DMS 273 (cell line): ENCODE data around the gene EFEMP2.
A peak's percentile ranks its signal among the peaks of the same experiment; 100 is the strongest.

ENCODE experiments used
- DNase-seq: peaks from one replicate; lab custom pipeline; 2025; ENCODE audit not compliant: unreplicated experiment; lab: John Stamatoyannopoulos, UW

Gene EFEMP2

DNA sequence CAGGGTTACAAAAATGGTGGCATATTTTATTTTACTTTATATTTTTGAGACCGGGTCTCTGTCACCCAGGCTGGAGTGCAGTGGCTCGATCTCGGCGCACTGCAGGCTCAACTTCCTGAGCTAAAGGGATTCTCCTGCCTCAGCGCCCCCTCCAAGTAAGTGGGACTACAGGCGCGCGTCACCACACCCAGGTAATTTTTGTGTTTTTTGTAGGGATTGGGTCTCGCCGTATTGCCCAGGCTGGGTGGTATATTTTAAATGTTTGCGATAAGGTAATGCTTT lies 28.2 kb upstream of the EFEMP2 start:
- DNase-seq: no peak

DNA sequence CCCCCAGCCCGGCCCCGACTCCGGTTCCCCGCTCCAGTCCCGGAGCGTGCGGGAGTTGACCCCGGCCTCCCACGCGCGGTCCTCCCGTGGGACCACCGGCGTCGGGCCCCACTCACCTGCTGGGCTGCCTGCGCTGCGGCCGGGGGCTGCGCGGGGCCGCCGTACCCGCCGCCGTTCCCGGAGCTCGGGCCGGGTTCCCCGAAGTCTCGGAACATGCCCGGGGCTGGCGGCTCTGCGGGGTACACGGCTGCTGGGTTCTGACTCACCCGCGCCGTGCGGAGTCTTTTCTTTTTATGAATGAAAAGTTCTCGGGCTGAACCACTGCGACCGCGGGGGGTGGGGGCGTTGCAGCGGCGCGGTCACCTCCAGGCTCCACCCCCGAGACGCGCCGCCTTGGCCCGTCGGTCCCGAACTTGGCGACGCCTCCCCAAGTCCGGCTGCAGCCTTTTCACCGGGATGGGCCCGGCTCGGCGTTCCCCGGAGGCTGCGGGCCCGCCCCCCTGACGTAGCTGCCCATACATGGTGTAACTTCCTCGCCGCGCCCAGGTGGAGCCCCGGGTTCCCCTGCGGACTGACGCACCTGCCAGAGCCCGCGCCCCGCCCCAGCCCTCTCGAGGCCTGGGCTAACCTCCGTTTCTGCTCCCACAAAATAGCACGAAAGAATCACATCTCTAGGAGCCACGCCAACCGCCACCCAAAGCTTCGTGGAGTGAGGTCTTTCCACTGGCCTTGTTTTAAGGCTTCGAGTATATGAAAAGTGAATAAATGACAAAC lies 27.7 kb upstream of the EFEMP2 start, which contains the start of gene FOSL1:
TSS of gene FOSL1 (minus strand) at position 264 of the 774 bp plus-strand sequence. CDS start at position 215, 49 bp downstream.
- peak; percentile 75 for DNase-seq

DNA sequence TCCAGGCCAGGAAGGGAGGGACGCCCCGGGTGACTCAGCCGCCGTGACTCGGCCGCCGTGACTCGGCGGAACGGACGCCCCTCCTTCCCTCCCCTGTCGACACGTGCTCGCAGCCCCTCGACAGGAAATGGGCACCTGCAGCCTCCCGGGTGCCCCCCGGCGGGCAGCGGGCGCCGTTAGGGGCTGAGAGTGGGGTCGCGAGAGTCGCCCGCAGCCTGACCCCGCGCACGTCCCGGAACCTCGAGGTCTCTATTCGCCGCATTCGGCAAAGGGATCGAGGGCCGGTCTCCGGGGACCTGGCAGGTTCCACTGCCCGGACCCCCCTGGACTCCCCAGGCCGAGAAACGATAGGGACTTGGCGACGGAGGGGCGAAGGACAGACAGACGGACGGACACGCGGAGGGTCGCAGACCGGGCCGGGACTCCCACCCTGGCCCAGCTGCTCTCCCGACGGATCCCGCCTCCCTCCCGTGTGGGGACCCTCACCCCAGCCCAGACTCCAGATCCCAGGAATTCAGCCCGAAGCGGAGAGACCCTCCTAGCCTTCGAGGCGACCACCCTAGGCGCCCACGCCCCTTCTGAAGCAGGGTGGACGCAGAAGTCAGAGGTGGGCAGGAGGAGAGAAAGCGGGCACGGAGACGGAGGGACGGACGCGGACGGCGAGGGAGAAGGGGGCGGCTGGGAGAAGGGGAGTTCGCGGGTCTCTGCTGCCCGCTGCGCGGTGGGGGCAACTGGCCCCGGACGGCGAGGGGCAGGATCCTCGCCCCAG lies 26.9 kb upstream of the EFEMP2 start:
- DNase-seq: peak; percentile 30

DNA sequence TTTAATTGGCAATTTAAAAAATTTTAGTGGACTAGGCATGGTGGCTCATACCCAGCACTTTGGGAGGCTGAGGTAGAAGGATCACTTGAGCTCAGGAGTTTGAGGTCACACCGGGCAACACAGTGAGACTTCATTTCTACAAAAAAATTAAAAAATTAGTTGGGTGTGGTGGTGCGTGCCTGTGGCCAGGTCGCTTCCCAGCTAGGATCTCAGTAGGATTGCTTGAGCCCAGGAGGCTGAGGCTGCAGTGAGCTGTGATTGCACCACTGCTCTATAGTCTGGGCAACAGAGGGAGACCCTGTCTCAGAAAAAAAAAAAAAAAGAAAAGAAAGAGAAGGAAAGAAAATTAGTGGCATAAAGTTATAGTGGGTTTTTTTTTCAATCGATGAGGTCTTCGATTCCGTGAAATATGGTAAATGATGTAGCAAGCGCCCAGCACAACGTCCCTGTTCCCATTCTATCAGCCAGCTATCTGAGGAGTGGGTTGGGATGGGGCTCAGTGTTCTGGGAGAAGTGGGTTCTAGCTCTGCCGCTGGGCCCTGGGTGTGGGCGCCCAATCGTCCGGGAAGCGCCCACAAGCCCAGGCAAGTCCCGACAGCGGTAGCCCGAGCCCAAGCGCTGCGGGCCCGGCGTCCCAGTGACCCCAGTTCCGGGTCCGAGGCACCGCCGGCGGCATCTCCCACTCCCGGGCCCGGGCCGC lies 26.2 kb upstream of the EFEMP2 start:
- DNase-seq: no peak

DNA sequence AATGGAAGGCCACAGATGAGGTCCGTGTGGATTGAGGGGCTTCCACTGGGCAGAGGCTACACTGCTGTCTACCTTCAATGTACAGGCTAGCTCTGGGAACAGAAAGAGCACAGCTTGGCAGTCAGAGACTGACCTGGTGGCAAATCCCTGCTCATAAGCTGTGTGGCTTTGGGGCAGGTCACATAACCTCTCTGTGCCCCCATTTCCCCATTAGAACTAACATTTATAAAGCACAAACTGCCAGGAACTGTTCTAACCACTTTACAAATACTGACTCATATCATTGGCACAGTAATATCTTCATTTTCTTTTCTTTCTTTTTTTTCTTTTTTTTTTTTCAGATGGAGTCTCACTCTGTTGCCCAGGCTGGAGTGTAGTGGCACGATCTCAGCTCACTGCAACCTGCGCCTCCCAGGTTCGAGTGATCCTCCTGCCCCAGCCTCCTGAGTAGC lies 24.4 kb upstream of the EFEMP2 start:
- no peak for DNase-seq

DNA sequence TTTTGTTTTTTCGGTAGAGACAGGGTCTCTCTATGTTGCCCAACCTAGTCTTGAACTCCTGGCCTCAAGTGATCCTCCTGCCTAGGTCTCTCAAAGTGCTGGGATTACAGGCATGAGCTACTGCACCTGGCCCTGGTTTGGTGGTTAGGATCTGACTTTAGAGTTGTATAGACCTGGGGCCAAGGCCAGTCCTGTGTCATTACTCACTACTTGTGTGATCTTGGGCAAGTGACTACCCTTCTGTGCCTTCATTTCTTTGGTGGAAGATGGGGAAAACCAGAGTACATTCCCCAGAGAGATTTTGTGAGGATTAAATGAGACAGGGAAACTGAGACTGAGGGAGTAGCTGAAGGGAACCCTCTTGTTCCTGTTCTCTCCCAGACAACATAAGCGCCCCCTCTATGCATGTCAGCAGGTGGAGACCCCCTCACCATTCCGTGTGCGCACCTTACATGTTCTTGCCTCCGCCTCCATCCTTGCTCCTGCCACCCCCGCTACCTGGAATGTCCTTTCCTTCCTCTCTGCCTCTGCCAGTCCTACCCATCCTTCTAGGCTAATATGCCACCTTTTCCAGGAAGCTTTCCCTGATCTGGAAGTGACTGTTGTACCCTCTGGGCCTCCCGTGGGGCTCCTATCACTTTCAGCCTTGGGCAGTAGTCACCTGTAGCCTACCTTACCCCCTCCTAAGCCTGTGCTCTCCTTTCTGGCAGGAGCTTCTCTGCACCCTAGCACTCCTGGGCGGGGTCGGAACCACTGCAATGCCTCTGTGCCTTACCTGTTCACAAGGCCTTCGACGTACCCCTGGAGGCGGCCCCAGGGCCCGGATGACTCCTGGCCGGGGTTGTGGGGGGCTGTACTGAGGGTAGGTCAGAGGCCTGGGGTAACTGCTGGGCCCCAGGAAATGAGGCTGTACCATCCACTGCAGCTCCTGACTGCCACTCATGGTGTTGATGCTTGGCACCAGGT lies 23.7 kb upstream of the EFEMP2 start:
- no peak for DNase-seq

DNA sequence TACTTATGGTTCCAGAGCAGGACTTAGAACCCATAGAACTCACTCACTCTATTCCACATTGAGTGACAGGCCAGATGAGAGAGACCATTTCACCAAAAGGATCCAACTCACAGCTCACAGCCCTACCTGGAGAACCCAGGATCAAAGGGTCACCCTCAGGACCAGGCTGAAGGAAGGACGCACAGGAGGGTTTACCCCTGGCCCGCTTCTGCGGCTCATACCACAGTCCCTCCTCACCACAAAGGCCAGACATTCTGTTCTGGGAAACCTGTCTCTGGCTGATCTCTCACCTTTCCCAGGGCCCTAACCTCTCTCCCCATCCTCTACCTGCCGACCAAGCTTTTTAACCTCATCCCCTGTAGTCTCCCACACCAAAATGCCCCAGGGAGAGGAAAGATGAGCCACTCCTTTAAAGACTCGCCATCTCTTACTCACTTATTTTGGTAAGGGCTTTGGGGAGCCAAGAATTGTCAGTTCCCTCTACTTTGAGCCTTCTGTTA lies 22.9 kb upstream of the EFEMP2 start:
- DNase-seq: no peak

DNA sequence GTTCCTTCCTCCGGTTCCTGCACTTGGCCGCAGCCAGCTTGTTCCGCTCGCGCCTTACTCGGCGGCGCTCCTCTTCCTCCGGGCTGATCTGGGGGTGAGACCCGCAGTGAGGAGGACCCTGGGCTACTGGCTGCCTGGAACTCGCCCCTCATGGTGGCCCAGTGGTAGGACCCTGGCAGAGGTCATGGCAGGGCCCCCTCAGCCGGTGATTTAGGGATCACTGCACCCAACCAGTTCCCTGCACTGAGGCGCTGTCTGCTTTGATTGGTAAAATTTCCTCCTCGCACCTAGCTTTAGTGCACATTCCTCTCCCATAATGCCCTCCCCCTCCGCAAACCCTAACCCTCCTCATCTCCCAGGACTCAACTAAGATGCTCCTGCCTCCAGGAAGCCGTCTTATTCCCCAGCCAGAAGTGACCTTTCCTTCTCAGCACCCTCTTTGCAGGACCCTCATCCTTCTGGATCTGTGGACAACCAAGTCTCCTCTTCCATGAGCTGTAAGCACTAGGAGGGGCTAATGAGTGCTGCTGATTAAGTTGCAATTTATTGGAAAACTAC lies 21.5 kb upstream of the EFEMP2 start:
- no peak for DNase-seq

DNA sequence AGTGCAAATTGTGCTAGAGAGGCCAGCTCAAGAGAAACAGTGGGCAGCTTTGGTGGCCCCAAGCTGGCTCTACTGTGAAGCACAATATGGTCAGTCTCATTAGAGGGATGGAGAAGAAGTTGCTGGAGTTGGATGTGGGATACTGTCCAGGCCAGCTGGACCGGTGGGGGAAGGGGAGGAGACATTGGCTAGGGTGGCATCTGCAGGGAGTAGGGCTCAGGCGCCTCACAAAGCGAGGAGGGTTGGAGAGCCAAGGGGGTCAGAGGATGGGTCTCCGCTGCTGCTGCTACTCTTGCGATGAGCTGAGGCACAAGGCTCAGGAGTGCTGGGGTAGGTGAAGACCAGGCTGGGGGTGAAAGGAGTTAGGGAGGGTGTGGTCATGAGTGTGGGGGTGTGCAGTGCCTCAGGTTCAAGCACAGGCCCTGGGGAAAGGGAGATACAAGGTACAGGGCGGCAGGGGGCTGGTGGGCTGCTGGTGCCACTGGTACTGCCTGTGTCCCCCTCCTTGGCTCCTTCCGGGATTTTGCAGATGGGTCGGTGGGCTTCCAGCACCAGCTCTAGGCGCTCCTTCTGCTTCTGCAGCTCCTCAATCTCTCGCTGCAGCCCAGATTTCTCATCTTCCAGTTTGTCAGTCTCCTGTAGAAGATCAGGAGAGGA lies 20.2 kb upstream of the EFEMP2 start:
- DNase-seq: peak; percentile 40

DNA sequence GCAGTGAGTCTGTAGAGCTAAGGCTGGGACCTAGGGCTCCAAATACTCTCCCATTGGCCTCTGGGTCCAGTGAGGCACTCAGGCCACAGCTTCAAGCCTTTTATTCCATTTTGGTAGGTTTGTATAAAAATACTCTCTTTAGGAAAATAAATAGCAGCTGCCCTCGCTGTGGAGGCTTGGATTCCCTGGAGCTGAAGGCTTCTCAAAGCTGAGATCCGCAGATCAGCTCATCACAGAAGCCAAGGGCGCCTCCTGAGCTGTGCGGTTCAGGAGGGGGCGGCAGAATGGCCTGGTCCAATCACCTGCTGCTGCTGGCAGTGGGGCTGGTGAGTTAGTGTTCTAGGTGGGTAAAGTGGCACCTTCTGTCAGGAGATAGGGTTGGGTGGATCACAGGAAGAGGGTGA lies 19.5 kb upstream of the EFEMP2 start:
- DNase-seq: peak; percentile 47

DNA sequence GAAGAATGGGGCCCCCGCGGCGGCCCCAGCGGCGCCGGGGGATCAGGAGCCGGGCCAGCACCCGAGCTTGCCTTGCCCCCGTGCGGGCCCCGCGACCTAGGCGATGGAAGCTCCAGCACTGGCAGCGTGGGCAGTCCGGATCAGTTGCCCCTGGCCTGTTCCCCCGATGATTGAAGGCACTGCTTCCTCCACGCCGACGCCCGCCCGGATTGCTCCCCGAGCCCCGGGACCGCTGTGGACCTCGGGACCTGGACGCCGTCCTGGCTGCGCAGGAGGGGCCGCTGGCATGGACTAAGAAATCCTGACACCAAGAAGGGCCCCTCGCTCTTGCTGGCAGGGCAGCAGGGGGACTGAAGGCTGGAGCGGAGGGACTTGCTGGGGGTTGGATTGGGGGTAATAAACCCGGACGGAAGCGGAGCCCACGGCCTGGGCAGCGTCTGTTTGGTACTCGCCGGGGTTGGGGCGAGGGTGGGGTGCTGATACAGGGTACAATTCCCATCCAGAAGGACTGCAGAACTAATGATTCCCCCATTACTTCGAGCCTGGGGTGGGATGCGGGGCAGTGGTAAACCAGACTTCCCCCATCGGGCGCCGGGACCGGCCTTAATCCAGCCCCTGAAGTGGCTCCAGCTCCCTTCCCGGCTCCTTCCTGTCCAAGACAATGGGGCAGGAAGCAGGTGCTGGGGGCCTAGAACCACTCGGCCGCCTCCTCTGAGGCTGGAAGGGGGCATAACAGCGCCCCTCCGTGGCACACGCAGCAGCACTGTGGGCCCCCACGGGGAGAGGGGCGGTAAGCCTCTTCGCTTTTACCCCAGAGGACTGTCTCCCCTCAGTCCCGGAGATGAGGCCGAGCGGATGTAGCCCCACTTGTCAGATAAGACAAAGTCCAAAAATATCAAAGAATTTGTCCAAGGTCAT lies 18.9 kb upstream of the EFEMP2 start:
- peak; percentile 64 for DNase-seq

DNA sequence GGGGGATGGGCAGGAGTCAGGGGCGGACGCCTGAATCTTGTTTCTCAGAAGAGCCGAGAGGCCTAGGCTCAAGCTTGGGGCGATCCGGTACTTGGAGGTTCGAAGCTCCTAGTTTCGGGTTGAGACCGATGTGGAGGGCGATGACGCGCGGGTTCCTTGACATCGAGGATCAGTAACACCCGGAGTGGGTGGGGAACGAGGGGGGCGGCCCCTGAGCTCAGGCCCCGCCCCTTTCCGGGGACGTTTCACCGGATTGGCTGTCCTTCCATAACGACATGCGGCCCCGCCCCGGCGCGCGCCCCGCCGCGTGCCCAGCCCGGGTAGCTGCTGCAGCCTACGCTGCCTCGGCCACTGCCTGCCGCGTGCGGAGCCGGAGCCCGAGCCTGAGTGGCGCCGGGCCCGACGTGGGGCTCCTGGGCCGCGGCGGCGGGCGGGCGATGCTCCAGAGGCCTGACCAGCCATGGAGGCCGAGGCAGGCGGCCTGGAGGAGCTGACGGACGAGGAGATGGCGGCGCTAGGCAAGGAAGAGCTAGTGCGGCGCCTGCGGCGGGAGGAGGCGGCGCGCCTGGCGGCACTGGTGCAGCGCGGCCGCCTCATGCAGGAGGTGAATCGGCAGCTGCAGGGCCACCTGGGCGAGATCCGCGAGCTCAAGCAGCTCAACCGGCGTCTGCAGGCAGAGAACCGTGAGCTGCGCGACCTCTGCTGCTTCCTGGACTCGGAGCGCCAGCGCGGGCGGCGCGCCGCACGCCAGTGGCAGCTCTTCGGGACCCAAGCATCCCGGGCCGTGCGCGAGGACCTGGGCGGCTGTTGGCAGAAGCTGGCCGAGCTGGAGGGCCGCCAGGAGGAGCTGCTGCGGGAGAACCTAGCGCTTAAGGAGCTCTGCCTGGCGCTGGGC lies 18.0 kb upstream of the EFEMP2 start, which contains the start of gene CCDC85B:
TSS of gene CCDC85B (plus strand) at position 350 of the 895 bp plus-strand sequence. CDS start at position 461, 111 bp downstream.
- peak; percentile 96 for DNase-seq

DNA sequence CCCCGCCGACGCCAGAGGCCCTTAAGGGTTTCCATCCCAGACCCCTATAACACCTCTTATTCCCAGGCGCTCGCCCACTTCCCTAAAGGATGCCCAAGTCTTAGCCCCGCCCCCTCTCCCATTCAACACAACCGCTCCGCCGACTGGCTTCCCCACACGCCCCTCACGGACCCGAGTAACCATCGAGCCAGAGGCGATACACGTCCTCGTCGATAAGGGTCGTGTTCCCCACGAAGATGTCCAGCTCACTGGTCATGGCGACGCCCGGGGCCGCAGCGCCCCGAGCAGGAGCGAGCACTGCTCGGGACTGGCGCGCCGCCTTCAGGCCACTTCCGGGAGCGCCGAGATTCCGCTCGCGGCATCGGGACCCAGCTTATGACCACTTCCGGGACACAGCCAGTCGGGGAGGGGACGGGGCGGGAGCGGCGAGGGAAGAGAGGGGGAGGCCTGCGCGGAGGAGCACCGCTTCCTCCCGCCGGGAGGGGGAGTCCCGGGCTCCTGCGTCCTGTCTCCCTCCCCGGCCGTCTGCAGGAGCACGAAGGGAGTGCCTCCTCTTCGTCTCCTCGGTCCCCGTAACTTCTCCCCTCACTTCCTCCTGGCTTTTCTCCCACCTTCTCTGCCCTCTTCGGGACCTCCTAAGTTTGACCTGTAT lies 15.7 kb upstream of the EFEMP2 start, which contains the start of gene FIBP:
TSS of gene FIBP (minus strand) at position 309 of the 652 bp plus-strand sequence. CDS start at position 256, 53 bp downstream.
- DNase-seq: peak; percentile 97

DNA sequence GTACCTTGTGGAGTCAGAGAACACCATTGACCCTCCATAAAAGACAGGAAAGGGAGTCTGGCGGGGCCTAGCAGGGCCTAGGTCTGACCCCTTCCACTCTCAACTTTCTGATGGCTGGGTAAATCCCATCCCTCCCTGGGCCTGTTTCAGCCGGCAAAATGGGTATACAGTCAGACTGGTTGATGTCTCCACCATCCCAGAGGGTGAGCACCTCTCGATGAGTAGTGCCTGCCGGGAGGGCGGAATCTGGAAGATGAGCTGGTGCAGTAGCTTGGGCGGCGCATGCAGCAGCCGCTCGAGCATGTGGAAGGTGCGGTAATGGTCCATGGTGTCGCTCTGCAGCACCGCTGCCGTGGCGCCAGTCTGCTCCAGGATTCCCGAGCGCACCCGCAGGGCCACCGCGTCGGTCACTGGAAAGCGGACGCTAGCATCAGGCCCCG lies 15.1 kb upstream of the EFEMP2 start:
- peak; percentile 79 for DNase-seq

DNA sequence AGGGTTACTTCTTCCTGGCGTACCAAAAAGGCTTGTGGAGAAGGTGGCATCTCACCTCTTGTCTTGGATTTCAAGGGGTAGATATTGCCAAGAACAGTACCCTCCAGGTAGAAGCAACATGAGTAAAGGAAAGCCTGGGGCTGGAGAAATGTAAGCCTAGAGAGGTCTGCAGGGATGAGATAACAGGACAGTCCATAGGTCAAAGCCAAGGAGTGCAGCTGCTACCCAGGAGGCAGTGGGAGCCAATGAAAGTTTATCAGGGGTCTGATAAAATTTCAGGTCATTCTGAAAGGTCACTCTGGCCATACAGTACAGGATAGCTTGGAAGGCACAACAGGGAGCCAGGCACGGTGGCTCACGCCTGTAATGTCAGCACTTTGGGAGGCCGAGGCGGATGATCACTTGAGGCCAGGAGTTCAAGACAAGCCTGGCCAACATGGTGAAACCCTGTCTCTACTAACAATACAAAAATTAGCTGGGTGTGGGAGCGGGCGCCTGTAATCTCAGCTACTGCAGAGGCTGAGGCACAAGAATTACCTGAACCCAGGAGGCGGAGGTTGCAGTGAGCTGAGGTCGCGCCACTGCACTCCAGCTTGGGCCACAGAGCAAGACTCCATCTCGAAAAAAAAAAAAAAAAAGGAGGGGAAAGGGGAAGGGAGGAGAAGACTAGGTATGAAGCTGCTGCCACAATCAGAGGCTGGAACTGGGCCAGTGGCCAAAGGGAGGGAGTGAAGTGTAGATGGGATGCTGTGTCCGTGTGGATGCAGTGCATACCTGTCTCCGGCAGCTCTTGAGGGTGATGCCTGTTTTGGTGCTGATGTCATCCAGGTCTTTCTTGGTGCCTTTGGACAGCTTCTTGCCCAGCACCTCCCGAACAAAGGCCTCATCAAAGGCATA lies 14.5 kb upstream of the EFEMP2 start:
- no peak for DNase-seq
